MM.1S (cell line): ENCODE data around the gene EXOSC1.

Source experiments
- EZH2 ChIP-seq: fragments of 300-600 bp; sonication (generic); optimal IDR thresholded peaks from 2 replicates; pipeline ENCODE3; 2017; ENCODE audit warnings: low read depth, mild to moderate bottlenecking, antibody characterized with exemption, low read length, mixed read lengths
- EZH2phosphoT487 ChIP-seq: fragments of 300-600 bp; sonication (generic); IDR thresholded peaks from 2 replicates; pipeline ENCODE4 v1.6.1; 2018; ENCODE audit warnings: antibody characterized with exemption, low read length
- TF ChIP-seq, protein P1 (sequence below): fragments of 300-600 bp; sonication (generic); IDR thresholded peaks from 2 replicates; pipeline ENCODE4 v1.5.1; 2016; ENCODE audit warnings: antibody characterized with exemption, low read length, mixed read lengths

- TF ChIP-seq, protein P1, sequence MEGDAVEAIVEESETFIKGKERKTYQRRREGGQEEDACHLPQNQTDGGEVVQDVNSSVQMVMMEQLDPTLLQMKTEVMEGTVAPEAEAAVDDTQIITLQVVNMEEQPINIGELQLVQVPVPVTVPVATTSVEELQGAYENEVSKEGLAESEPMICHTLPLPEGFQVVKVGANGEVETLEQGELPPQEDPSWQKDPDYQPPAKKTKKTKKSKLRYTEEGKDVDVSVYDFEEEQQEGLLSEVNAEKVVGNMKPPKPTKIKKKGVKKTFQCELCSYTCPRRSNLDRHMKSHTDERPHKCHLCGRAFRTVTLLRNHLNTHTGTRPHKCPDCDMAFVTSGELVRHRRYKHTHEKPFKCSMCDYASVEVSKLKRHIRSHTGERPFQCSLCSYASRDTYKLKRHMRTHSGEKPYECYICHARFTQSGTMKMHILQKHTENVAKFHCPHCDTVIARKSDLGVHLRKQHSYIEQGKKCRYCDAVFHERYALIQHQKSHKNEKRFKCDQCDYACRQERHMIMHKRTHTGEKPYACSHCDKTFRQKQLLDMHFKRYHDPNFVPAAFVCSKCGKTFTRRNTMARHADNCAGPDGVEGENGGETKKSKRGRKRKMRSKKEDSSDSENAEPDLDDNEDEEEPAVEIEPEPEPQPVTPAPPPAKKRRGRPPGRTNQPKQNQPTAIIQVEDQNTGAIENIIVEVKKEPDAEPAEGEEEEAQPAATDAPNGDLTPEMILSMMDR: peak; percentile 29
- no peak for TF ChIP-seq EZH2
- TF ChIP-seq EZH2phosphoT487: no peak
Observed at GRCh38 chr10:97445722-97446639, at the start of gene EXOSC1, which contains the start of gene ZDHHC16.
